GM12872 (cell line): ENCODE measurements around the gene TOM1L2.

Source experiments
- CTCF ChIP-seq: IDR thresholded peaks from 3 replicates; pipeline ENCODE4 v1.5.1; 2011; ENCODE audit warnings: low read depth, mild to moderate bottlenecking, low read length, moderate library complexity; ENCODE audit not compliant: insufficient read depth

TOM1L2 gene

GRCh38 chr17:17818088-17818526 lies 154.1 kb downstream of the TOM1L2 start:
- TF ChIP-seq CTCF, result no peak

GRCh38 chr17:17817552-17817947 lies 154.7 kb downstream of the TOM1L2 start:
- TF ChIP-seq CTCF, result no peak

- TF ChIP-seq CTCF, result no peak
These were observed 155.2 kb downstream of the TOM1L2 start for GRCh38 chr17:17816831-17817551.

GRCh38 chr17:17816240-17816814 lies 155.9 kb downstream of the TOM1L2 start:
- no peak for TF ChIP-seq CTCF

GRCh38 chr17:17815436-17816200 lies 156.6 kb downstream of the TOM1L2 start:
- no peak for TF ChIP-seq CTCF

- TF ChIP-seq CTCF, result no peak
These were observed 157.2 kb downstream of the TOM1L2 start for GRCh38 chr17:17815062-17815406.
